Measurements from ENCODE around the gene TCTN1. TPM values are rescaled to one million over a fixed set of nuclear protein-coding genes. Genes with fewer than 3 reads are reported as not detected.

Gene TCTN1
- total RNA-seq, 1 experiment from 2014 or later = 51.3 TPM

DNA sequence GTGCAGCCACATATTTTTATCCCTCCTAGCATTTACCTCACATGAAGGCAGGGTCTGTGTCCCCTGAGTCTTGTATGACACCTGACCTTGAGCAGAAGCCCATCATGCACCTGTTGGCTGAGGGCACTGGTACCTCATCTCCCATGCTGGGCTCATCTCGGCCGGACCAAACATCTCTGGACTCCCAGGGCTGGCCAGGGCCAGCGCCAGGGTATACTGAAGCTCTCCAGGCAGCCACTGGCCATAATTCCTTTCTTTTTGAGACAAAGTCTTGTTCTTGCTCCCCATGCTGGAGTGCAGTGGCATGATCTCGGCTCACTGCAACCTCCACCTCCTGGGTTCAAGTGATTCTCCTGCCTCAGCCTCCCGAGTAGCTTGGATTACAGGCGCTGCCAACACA lies 53.0 kb downstream of the TCTN1 start:
- in situ Hi-C loops (cut with HindIII; ENCODE audit: low pct_unique_long_range_greater_than_20kb, low sequenced_read_pairs) = no loop called here
- DNase-seq (ENCODE audit: low read depth) = no peak

GRCh38 chr12:110667671-110668070 lies 53.7 kb downstream of the TCTN1 start:
- in situ Hi-C loops (cut with HindIII; ENCODE audit: low pct_unique_long_range_greater_than_20kb, low sequenced_read_pairs) = no loop called here
- no peak for DNase-seq (ENCODE audit: low read depth)

DNA sequence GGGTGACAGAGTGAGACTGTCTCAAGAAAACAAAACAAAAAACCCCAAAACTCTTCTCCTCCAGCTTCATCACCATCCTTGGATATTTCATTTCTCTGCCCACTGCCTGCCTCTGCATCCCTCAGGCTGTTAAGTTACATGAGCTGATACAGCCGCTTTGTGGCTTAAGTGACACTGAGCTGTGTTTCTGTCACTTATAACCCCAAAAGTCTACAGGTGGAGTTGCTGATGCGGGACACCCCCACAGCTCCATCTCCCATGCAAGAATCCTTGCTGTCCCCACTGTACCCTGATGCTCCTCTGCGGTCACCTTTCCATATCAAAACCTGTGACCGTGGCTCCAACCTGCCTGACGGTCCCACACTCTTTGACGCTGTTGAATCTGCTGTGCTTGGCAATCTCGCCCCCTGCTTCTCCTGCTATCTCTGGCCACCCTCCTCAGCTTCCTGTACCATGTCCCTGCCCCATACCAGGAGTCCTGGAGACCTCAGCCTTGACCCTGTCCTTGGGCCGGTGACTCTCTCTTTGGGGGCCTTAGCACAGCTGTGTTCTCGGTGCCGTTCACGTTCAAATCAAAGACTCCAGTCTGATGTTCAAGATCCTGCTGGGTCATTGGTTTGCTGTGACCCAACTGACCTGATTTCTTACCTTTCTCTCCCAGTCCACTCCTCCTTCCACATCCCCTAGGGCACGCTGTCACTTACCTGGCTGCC lies 54.7 kb downstream of the TCTN1 start:
- in situ Hi-C loops (cut with HindIII; ENCODE audit: low pct_unique_long_range_greater_than_20kb, low sequenced_read_pairs) = no loop called here

GRCh38 chr12:110669193-110669502 lies 55.2 kb downstream of the TCTN1 start:
- DNase-seq (ENCODE audit: low read depth) = no peak
- in situ Hi-C loops (cut with HindIII; ENCODE audit: low pct_unique_long_range_greater_than_20kb, low sequenced_read_pairs) = no loop called here

More for the DNA sequence above, 54.7 kb downstream of the TCTN1 start:
- DNase-seq (ENCODE audit: low read depth) = no peak

GRCh38 chr12:110670161-110670701 lies 56.3 kb downstream of the TCTN1 start:
- no peak for DNase-seq (ENCODE audit: low read depth)
- in situ Hi-C loops (cut with HindIII; ENCODE audit: low pct_unique_long_range_greater_than_20kb, low sequenced_read_pairs) = no loop called here

DNA sequence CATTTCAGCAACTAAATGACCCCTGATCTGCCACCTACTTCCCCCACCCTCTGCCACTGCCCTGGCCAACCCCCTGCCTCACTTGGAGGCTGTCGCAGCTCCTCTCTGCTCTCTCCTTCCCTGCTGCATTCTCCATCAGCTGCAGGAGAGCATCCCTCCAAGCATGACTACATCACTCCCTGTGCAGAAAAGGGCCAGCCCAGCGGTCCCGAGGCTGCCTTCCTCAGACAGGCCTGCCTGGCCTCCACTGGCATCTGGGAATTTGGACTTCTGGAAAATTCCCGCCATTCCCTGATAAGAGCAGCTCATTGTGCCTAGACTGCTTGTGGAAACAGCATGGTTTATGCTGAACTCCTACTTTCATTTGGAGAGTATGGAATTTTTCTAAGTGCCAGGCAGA lies 62.2 kb downstream of the TCTN1 start:
- in situ Hi-C loops (cut with HindIII; ENCODE audit: low pct_unique_long_range_greater_than_20kb, low sequenced_read_pairs) = no loop called here
- DNase-seq (ENCODE audit: low read depth) = no peak

- in situ Hi-C loops (cut with HindIII; ENCODE audit: low pct_unique_long_range_greater_than_20kb, low sequenced_read_pairs) = no loop called here
- DNase-seq (ENCODE audit: low read depth) = no peak
Measured at GRCh38 chr12:110677206-110677911, 63.4 kb downstream of the TCTN1 start.

DNA sequence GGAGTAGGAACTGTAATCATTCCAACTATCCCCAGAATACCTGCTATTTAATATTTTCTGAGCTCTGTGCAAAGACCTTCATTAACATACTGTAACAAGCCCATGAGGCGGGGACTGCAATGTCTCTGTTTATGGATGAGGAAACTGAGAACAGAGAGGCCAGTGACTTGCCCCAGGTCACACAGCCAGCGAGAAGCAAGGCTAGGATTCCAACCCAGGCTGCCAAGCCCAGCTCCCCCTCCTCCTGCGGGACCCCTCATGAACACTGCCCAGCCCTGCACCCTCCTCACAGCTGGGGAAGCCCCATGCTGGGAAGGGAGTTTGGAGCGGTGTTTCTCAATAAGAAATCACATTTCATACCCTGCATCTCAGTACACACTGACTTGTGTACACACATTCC lies 64.1 kb downstream of the TCTN1 start:
- no peak for DNase-seq (ENCODE audit: low read depth)
- in situ Hi-C loops (cut with HindIII; ENCODE audit: low pct_unique_long_range_greater_than_20kb, low sequenced_read_pairs) = no loop called here

DNA sequence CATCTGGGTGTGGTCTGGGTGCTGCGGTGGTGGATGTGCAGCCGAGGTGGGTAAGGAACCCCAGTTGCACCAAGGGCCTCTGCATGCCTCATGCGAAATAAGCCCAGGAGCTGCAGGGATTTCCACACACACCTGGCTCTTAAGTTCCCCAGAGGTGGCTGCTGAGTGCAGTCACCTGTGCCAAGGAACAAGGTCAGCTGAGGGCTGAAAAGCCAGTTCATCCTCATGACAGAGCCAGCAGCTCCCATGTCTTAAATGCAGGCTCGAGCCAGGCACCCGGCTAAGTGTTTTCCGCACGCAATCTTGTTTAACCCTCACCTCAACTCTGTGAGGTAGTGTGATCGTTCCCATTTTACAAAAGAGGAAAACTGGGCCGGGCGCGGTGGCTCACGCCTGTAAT lies 65.3 kb downstream of the TCTN1 start:
- in situ Hi-C loops (cut with HindIII; ENCODE audit: low pct_unique_long_range_greater_than_20kb, low sequenced_read_pairs) = no loop called here
- no peak for DNase-seq (ENCODE audit: low read depth)

DNA sequence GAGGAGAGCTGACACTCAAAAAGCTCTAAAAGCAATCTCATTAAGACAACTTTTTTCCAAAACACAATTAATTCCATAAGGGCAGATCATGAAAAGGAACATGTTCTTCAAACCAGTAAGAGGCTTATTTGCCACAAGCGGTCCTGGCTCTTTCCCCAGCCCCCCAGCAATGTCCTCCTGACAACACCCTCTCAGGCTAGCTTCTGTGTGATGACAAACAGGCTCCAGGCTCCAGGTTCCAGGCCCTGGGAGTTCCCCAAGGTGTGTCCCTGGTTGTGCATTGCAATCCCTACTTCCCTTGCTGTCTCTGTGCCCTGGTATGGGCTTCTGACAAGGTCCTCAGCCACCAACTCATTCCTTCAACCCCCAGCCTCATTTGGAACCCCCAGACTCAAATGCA lies 66.1 kb downstream of the TCTN1 start:
- in situ Hi-C loops (cut with HindIII; ENCODE audit: low pct_unique_long_range_greater_than_20kb, low sequenced_read_pairs) = no loop called here
- no peak for DNase-seq (ENCODE audit: low read depth)

DNA sequence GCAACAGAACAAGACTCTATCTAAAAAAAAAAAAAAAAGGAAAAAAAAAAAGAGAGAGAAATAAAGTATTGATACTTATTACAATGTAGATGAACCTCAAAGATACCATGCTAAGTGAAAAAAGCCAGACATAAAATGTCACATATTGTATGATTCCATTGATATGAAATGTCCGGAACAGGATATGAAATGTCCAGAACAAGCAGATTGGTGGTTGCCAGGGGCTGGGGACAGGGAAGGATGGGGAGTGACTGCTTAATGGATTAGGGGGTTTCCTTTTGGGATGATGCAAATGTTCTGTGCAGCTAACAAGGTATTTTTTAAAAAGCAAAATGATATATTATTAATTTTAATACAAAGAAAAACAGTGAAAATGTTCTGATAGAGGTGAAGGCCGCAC lies 70.0 kb downstream of the TCTN1 start:
- in situ Hi-C loops (cut with HindIII; ENCODE audit: low pct_unique_long_range_greater_than_20kb, low sequenced_read_pairs) = no loop called here
- no peak for DNase-seq (ENCODE audit: low read depth)

DNA sequence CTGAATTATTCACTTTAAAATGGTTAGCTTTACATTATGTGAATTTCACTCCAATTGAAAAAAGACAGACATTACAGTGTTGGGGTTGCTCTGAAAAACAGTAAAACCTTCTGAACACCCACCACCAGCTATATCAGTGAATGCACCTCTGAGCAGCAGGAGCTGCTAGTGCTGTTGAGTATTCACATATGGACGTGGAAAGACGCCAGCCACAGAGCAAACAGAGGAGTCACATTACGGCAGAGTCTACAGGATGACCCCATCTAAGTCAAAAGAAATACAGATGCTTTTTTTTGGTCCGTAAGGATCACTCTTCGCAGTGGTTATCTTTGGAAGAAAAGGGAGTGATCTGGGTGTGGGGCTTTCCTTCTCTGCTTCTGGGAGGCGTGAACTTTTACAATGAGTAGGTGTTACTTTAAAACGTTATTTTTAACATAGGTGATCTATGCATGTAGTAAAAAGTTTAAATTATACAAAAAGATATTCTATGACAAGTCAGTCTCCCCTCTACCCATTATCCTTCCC lies 70.4 kb downstream of the TCTN1 start:
- in situ Hi-C loops (cut with HindIII; ENCODE audit: low pct_unique_long_range_greater_than_20kb, low sequenced_read_pairs) = no loop called here
- no peak for DNase-seq (ENCODE audit: low read depth)

- no peak for DNase-seq (ENCODE audit: low read depth)
- in situ Hi-C loops (cut with HindIII; ENCODE audit: low pct_unique_long_range_greater_than_20kb, low sequenced_read_pairs) = no loop called here
Measured at GRCh38 chr12:110686294-110686903, 72.5 kb downstream of the TCTN1 start.

DNA sequence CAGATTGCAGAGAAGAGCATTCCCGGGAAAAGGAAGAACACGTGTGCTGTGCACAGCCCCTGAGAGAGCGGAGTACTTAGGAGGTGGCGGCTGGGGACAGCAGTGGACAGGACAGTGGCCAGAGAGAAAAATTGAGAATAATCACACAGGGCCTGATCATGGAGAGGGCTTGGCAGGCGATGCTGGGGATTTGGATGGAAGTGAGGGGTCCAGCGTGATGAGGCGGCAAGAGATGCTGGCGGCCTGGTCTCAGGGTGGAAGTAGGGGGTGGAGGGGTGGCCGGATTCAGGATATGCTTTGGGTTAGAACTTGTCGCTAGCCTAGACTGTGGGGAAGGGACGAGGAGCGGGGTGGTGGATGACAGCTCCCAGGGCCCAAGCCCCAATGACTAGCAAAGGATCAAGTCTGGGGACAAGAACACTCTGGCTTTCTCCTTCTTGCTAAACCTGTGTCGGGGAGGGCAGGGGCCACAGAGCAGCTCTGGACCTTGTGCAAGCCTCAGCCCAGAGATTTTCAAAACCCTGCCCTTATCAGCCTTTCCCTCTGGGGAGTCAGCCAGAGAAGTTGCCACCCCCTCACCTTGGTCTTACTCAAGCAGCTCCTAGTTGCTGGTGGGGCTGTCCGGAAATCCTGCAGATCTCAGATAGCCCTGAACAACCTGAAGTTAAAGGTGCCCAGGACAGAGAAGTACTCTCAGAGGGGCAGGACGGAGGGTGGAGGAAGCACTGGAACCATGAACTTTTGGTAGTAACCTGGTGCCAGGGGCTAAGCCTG lies 73.7 kb downstream of the TCTN1 start:
- in situ Hi-C loops (cut with HindIII; ENCODE audit: low pct_unique_long_range_greater_than_20kb, low sequenced_read_pairs) = no loop called here

DNA sequence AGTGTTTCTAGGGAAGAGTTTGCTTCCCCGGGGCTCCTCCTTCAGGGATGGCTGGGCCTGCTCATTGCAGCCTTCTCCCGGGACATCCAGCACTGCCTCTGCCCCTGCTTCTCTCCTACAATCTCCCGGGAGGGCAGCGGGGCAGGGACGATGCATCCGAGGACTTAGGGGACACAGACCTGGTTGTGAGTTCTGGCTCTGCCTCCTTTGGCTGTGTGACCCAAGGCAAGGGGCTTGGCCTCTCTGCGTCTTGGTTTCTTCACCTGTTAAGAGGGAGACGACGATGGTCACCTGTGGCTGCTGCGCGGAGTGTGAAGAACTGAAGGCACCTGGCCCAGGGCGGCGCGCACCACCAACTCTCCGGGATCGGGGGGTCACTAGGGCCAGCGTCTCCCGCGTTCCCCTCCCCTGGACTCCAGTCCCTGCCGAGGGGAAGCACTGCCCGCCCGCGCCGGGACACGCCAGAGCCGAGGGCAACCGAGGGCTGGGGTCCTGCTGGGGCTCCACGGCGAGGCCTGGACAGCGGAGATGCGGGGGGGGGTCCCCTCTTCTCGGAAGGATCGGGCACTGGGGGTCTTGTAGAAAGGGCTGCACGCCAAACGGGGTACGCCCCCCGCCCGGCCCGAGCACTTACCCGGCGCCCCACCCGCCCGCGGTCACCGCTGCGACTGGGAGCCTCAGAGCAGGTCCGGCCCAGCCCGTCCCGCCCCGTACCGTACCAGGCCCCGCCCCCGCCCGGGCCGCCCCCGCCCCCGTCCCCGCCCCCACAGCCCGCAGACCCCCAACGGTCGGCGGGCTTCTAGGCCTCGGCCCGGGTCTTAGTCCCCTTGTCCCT lies 74.7 kb downstream of the TCTN1 start, which contains the start of gene HVCN1:
TSS of gene HVCN1 (minus strand) at position 670 of the 835 bp plus-strand sequence. CDS start 5,870 bp downstream, outside the sequence.
- in situ Hi-C loops (cut with HindIII; ENCODE audit: low pct_unique_long_range_greater_than_20kb, low sequenced_read_pairs) = no loop called here
- no peak for DNase-seq (ENCODE audit: low read depth)

More for the DNA sequence above, 73.7 kb downstream of the TCTN1 start:
- DNase-seq (ENCODE audit: low read depth) = no peak

- in situ Hi-C loops (cut with HindIII; ENCODE audit: low pct_unique_long_range_greater_than_20kb, low sequenced_read_pairs) = no loop called here
- DNase-seq (ENCODE audit: low read depth) = no peak
Measured at GRCh38 chr12:110689281-110690126, 75.6 kb downstream of the TCTN1 start.

- in situ Hi-C loops (cut with HindIII; ENCODE audit: low pct_unique_long_range_greater_than_20kb, low sequenced_read_pairs) = no loop called here
- no peak for DNase-seq (ENCODE audit: low read depth)
Measured at GRCh38 chr12:110690127-110690430, 76.2 kb downstream of the TCTN1 start.

Data from Caki2 (cell line).